Activated naive CD8-positive, alpha-beta T cell treated with anti-CD3 and anti-CD28 coated beads, Interleukin-2, amount 10 ng/mL, durations not matched to agents 7 days and 5 days (primary cell): ENCODE data around the gene RNF152. TPM values are rescaled to one million over a fixed set of nuclear protein-coding genes. Genes with fewer than 3 reads are reported as not detected.

Source experiments
- ATAC-seq: fragments of 150-1000 bp; cut with Tn5 transposase; one replicate; pipeline ENCODE4 v1.10.0; 2021; ENCODE audit warnings: low read depth, moderate library complexity
- POLR2A ChIA-PET: fragments of 350-600 bp; sonication (Branson Sonifier 250); formaldehyde crosslinking; loops from one replicate; lab custom pipeline; 2021; ENCODE audit warnings: antibody characterized with exemption; lab: Charles Lee
- DNase-seq: peaks from one replicate; pipeline ENCODE4 v3.0.0; 2021
- H3K27ac Mint-ChIP-seq: one replicate; pipeline ENCODE4 v1.8.0; 2022; ENCODE audit warnings: mild to moderate bottlenecking, mixed read lengths
- H3K27me3 Mint-ChIP-seq: one replicate; pipeline ENCODE4 v1.8.0; 2022; ENCODE audit warnings: mild to moderate bottlenecking, moderate library complexity, mixed read lengths
- H3K36me3 Mint-ChIP-seq: one replicate; pipeline ENCODE4 v1.8.0; 2021; ENCODE audit warnings: mild to moderate bottlenecking, mixed read lengths
- H3K4me1 Mint-ChIP-seq: one replicate; pipeline ENCODE4 v1.8.0; 2021; ENCODE audit warnings: mixed read lengths
- H3K4me3 Mint-ChIP-seq: one replicate; pipeline ENCODE4 v1.8.0; 2022; ENCODE audit warnings: mild to moderate bottlenecking, moderate library complexity, mixed read lengths
- H3K9me3 Mint-ChIP-seq: one replicate; pipeline ENCODE4 v1.8.0; 2021; ENCODE audit warnings: mixed read lengths
- total RNA-seq, 2 experiments: library from RNA; stranded (reverse); gene quantifications; one replicate each; pipeline ENCODE4 v1.2.3, GENCODE V29; 2021

Gene RNF152, protein sequence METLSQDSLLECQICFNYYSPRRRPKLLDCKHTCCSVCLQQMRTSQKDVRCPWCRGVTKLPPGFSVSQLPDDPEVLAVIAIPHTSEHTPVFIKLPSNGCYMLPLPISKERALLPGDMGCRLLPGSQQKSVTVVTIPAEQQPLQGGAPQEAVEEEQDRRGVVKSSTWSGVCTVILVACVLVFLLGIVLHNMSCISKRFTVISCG
- total RNA-seq, result under 1 TPM; 0.17 to 0.23 TPM

DNA sequence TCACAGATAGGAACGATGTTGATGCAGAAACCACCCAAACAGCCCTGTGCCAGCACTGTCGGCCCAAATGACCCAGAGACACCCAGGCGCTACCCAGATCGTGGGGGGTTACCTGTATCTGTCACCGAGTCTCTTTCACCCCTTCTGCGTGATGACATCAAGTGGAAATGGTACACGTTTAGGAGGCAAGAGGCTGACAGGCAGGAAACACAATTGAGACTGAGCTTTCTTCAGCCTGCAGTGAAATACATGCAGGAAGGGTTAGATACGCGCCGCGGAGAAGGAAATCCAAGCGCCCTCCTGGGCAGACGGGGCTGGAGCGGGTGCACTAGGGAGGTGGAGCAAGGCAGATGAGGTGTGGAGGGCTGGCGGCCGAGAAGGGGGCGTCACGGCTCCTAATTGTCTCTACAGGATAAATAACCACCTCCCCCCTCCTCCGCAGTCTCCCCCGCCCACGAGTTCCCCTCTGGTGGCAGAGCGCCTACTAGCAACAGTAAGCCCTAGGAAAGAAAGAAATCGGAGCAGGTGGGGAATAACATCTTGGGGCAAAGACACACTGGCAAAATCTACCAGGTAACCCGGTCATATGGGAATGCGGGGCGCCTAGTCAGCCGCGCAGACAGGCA is at the start of gene RNF152:
Gene RNF152 (minus strand): TSS at position 325 of the 626 bp plus-strand sequence. CDS start 76,544 bp downstream, outside the sequence.
- Mint-ChIP-seq H3K27me3 (peaks cover 51% of the 10 kb centered on the region), H3K4me3 (peak within 1 kb of the TSS; percentile 80), H3K4me1 (peaks cover 9% of the 10 kb centered on the region), H3K36me3 (no peaks in the 10 kb centered on the region), H3K27ac (peak within 1 kb of the TSS; percentile 68), H3K9me3 (no peaks in the 10 kb centered on the region)
- POLR2A ChIA-PET, result no interaction called here
- peak; percentile 32 for DNase-seq
- no peak for ATAC-seq

DNA sequence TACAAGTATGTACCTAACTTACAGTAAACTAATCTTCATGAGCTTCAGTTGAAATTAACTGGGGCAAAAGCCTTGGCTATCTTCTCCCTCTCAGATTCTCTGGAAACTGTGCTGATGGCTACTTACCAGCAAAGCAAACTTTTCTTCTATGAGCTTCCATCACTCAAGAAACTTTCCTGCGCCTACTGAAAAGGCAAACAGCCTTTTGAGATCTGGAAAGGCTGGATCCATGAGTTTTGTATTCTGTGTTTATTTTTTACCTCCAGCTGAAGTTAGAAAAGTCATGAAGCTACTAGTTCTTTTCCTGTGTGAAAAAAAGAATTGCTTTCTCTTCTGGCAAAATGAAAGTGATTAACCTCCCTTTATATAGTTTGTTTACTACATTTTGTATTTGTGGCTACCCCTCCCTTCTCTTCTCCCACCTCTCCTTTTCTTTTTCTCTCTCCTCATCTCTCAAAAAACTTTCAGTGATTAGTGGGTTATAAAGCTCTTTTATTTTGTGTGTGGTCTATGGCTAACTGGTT is 49.2 kb upstream of the RNF152 start:
- POLR2A ChIA-PET, result interaction anchor here (0.8 to 1.4 kb wide), 2 partner anchors 10 to 47 kb away, joined by 3 read pairs; no protein-coding TSS in a partner anchor
- ATAC-seq (peak; percentile 39), DNase-seq (no peak)
- Mint-ChIP-seq H3K4me3 (peak overlapping the region; percentile 50), H3K4me1 (peaks cover 19% of the 10 kb centered on the region), H3K27me3 (peaks cover 21% of the 10 kb centered on the region), H3K36me3 (peaks cover 6% of the 10 kb centered on the region), H3K9me3 (peaks cover 6% of the 10 kb centered on the region), H3K27ac (peak overlapping the region; percentile 62)

DNA sequence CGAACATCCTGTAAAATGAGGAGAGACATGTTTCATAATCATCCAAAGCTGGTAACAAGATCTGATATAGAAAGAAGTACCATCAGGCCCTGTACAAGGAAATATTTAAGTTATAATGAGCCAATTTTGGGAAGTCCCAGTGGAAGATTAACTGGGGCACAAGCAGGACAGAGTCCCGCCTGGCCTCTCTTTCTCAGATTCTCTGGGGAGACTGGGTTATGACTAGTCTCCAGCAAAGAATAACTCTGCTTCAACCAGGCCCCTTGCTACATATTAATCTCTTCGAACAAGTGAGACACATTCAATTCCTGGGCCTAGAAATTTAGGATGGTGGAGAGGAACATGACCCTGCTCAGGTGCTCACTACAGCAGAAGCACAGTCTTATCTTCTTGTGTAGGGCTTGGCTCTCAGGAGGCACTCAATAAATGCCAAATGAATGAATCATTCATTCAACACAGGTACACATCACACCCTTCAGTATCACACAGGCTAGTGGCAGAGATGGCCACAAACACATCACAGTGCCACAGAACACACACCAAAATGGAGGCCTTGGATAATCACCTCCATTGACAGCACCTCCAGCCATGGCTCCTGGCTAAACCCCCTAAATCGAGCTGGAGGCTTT is 46.4 kb upstream of the RNF152 start:
- Mint-ChIP-seq H3K9me3 (peaks cover 4% of the 10 kb centered on the region), H3K4me3 (no peak overlapping the region), H3K36me3 (peaks cover 4% of the 10 kb centered on the region), H3K4me1 (peaks cover 17% of the 10 kb centered on the region), H3K27me3 (peaks cover 18% of the 10 kb centered on the region), H3K27ac (no peak overlapping the region)
- DNase-seq, result no peak
- POLR2A ChIA-PET, result no interaction called here
- ATAC-seq, result no peak

DNA sequence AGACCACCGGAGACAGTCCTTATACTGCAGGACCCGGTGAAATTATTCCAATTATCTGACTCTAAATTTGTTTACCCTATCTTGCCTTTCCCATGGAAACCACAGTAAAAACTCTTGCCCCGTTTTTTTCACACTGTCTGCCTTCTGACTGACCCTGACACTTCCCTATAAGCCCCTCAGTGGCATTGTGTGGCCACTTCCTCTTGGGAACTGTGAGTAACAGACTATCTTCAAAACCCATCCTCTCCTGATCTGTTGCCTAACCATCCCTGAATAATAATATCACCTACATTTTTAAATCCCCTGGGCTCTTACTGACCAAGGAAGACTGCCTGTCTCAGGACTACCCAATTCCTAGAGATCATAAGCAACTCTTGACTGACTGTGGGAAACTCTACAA is 42.6 kb upstream of the RNF152 start:
- no peak overlapping the region for H3K27ac Mint-ChIP-seq
- no peak overlapping the region for H3K4me3 Mint-ChIP-seq
- no peaks in the 10 kb centered on the region for H3K36me3 Mint-ChIP-seq
- peaks cover 3% of the 10 kb centered on the region for H3K4me1 Mint-ChIP-seq
- H3K27me3 Mint-ChIP-seq, result peaks cover 27% of the 10 kb centered on the region
- no peak for DNase-seq
- no peak for ATAC-seq
- POLR2A ChIA-PET, result no interaction called here
- H3K9me3 Mint-ChIP-seq, result peaks cover 3% of the 10 kb centered on the region

DNA sequence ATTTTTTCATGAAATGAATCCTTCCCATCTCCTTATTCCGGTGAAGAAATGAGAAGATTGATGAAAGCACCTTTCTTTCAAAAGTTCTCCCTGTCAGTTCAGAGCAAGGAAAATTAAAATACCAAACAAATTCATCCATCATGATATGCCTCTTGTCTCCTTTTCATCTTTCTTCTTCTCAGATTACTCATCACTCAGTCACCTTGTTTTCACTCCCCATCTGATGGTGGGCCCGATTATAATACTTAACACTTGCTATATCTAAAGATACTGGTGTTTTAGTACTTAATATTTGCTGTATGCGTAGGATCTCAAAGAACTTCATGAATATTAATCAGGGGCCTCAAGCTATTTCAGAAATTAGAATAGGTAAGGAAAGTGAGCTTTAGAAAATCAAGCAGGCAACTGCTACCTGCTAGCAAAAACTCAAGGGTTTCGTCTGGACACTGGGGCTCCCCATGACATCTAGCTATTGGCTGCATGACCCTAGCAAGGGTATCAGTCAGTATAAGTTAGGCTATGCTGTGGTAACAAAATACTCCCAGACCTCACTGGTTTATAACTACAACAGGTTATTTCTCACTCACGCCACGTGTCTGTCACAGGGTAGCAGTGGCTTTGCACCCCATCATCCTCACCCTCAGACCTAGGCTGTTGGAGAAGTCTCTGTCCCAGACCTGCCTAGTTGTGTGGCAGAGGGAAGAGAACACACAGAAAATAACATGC is 39.0 kb upstream of the RNF152 start:
- Mint-ChIP-seq H3K36me3 (peaks cover 5% of the 10 kb centered on the region), H3K4me3 (no peak overlapping the region), H3K27ac (no peak overlapping the region), H3K4me1 (peaks cover 8% of the 10 kb centered on the region), H3K9me3 (peaks cover 12% of the 10 kb centered on the region), H3K27me3 (peaks cover 20% of the 10 kb centered on the region)
- DNase-seq (no peak), ATAC-seq (no peak)
- POLR2A ChIA-PET, result no interaction called here

DNA sequence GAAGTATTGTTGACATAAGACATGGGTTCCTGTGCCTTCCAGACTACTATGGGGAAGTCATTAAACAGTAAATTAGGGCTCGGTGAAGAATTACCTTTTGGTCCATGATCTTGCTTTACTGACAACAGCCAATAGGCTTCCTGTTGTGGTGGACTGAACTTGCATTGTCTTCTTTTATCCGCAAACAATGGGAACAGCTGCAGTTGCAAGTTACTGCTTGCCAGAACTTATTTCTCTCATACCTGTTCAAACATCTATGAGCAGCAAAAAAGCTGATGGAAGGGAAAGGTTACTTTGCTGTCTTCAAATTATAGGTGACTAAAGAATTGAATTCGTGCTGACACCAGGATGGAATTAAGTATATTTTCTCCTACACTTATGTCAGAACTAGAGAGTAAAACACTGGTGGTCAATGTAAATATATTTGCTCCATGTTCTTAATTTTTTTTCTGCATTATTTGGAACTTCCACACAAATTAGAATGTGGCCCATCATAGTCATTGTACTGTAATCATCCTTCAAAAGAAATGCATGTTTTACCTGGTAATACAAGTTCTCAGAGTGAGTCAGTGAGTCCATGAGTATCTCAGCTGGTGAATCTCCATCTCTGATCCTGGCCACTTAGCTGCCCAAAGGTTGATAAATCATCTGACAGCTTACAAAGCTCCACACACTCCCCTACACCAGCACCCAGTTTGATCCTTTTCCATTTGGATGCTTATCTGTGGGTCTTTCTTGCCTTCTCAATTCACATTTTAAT is 37.3 kb upstream of the RNF152 start:
- no peak for DNase-seq
- H3K27ac Mint-ChIP-seq, result no peak overlapping the region
- no peak overlapping the region for H3K4me3 Mint-ChIP-seq
- H3K4me1 Mint-ChIP-seq, result peaks cover 11% of the 10 kb centered on the region
- ATAC-seq, result no peak
- H3K36me3 Mint-ChIP-seq, result peaks cover 5% of the 10 kb centered on the region
- peaks cover 15% of the 10 kb centered on the region for H3K27me3 Mint-ChIP-seq
- POLR2A ChIA-PET, result no interaction called here
- H3K9me3 Mint-ChIP-seq, result peaks cover 12% of the 10 kb centered on the region

DNA sequence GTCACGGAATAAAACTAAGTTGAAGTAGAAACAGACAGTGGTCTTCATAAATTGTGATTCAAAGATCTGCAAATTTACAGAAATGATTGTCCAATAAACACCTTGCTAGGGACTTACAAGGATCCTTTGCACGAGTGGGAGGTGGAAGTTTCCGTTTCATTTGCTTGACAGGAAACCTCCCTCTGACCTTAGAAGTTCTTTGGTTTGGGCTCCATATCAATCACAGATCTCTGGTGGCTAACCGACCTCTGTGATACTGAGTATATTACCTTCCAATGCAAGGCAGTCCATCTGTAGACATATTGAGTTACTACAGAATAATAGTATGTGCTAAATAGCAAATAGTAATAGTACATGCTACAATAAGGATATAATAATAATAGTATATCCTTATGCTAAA is 33.7 kb upstream of the RNF152 start:
- H3K9me3 Mint-ChIP-seq, result peaks cover 9% of the 10 kb centered on the region
- peak overlapping the region; percentile 16 for H3K4me3 Mint-ChIP-seq
- peaks cover 8% of the 10 kb centered on the region for H3K27me3 Mint-ChIP-seq
- no peak overlapping the region for H3K27ac Mint-ChIP-seq
- POLR2A ChIA-PET, result no interaction called here
- peaks cover 11% of the 10 kb centered on the region for H3K4me1 Mint-ChIP-seq
- DNase-seq, result no peak
- H3K36me3 Mint-ChIP-seq, result peaks cover 5% of the 10 kb centered on the region
- ATAC-seq, result peak; percentile 88

DNA sequence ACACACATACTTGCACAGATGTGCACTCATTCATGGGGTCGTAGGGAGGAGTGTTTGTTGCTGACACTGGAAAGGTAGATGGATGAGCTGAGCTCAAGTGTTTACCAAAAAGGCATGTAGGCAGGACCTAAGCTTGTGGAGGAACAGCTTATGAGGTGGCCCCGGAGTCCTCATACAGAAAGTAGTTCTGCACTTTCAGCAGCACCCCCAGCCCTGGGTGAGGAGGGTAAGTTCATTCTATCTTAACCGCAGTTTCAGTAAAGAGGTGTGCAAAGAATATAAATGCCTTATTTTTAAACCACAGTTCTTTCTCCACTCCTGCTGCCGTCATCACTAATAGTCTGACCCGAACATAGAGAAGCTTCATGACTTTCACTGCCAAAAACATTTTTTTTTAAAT is 31.7 kb upstream of the RNF152 start:
- Mint-ChIP-seq H3K27ac (no peak overlapping the region), H3K4me3 (no peak overlapping the region), H3K9me3 (peaks cover 9% of the 10 kb centered on the region), H3K36me3 (peaks cover 4% of the 10 kb centered on the region), H3K27me3 (no peaks in the 10 kb centered on the region), H3K4me1 (peaks cover 11% of the 10 kb centered on the region)
- DNase-seq, result no peak
- POLR2A ChIA-PET, result no interaction called here
- ATAC-seq, result no peak

DNA sequence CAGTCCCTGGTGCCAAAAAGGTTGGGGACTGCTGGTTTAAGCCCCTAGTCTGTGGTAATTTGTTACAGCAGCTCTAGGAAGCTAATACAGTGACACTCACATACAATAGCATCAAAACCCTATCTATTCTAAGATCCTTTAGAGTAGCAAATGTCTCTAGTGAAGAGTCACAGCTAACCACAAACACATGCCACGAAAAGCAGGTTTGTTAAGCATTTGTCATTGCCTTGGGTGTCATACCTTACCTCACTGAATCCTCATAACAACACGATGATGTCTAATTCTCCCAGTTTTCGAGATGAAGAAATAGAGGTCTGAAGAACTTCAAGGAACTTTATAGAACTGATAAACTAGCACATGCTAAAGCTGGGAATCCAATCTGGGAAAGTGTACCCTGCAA is 29.6 kb upstream of the RNF152 start:
- no peaks in the 10 kb centered on the region for H3K27me3 Mint-ChIP-seq
- H3K4me3 Mint-ChIP-seq, result no peak overlapping the region
- DNase-seq (no peak), ATAC-seq (no peak)
- POLR2A ChIA-PET, result no interaction called here
- H3K9me3 Mint-ChIP-seq, result peaks cover under 1% of the 10 kb centered on the region
- no peaks in the 10 kb centered on the region for H3K36me3 Mint-ChIP-seq
- H3K4me1 Mint-ChIP-seq, result peaks cover 10% of the 10 kb centered on the region
- no peak overlapping the region for H3K27ac Mint-ChIP-seq

DNA sequence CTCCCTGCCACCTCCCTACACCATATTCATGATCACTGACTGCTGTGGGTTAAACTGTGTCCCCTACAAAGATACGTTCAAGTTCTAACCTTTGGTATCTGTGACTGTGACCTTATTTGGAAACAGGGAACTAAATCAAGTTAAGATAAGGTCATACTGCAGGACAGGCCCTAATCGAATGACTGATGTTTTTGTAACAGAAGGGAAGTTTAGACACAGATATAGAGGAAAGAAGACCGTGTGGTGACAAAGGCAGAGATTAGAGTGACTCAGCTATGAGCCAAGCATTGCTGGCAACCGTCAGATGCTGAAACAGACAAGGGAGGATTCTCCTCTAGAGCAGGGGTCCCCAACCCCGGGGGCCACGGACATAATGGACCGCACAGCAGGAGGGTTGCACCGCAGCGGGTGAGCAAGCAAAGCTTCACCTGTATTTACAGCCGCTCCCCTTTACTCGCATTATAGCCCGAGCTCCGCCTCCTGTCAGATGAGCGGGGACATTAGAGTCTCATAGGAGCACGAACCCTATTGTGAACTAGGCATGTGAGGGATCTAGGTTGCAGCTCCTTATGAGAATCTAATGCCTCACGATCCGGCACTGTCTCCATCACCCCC is 28.9 kb upstream of the RNF152 start:
- peaks cover 5% of the 10 kb centered on the region for H3K4me1 Mint-ChIP-seq
- H3K9me3 Mint-ChIP-seq, result no peaks in the 10 kb centered on the region
- H3K4me3 Mint-ChIP-seq, result no peak overlapping the region
- POLR2A ChIA-PET, result no interaction called here
- H3K27me3 Mint-ChIP-seq, result no peaks in the 10 kb centered on the region
- no peak for DNase-seq
- no peak for ATAC-seq
- no peaks in the 10 kb centered on the region for H3K36me3 Mint-ChIP-seq
- H3K27ac Mint-ChIP-seq, result no peak overlapping the region

DNA sequence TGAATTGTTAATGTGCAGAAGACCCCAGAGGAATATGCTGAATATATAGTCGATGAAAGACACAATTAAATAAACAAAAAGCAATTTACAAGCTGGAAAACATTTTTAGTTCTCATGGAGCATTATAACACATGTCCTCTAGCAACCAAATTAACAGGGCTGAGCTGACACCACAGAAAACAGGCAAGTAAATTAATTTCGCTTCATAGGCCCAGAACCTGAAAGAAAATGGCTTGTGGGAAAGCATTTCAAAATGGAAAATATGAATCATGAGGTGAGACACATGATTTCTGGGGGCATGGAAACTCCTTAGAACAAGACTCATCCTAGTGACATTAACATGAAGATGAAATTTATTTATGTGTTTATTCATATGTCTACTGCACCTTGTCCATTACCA is 25.0 kb upstream of the RNF152 start:
- no peak overlapping the region for H3K27ac Mint-ChIP-seq
- ATAC-seq, result no peak
- no peaks in the 10 kb centered on the region for H3K36me3 Mint-ChIP-seq

DNA sequence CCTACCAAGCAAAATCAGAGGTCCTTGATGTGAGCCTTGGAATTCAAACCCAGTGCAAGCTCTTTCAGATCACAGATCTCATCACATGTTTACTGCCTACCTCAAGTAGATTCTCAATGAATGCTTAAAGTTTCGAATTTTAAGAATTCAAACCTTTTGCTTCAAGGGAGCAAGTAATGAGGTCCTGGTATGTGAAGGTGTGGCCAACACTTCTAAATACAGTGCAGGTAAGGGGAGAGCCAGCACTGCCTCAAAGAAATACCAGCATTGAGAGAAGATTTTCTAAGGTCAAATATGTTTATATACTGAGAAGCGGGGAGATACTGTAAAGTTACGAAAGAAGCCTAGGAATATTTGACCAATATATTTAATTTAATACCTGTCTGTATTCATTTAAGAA is 19.7 kb upstream of the RNF152 start:
- Mint-ChIP-seq H3K27ac (no peak overlapping the region), H3K4me3 (no peak overlapping the region), H3K4me1 (no peaks in the 10 kb centered on the region), H3K27me3 (peaks cover 30% of the 10 kb centered on the region), H3K36me3 (no peaks in the 10 kb centered on the region), H3K9me3 (no peaks in the 10 kb centered on the region)
- POLR2A ChIA-PET, result no interaction called here
- DNase-seq (no peak), ATAC-seq (no peak)

More for the DNA sequence above, 25.0 kb upstream of the RNF152 start:
- H3K27me3 Mint-ChIP-seq, result peaks cover 13% of the 10 kb centered on the region
- DNase-seq, result no peak
- H3K4me3 Mint-ChIP-seq, result no peak overlapping the region
- POLR2A ChIA-PET, result no interaction called here
- no peaks in the 10 kb centered on the region for H3K4me1 Mint-ChIP-seq
- no peaks in the 10 kb centered on the region for H3K9me3 Mint-ChIP-seq
